GM21360 (cell line): ENCODE results near the gene TBC1D16.

Experiments
- ATAC-seq: cut with Tn5 transposase; IDR thresholded peaks from one replicate; pipeline ENCODE4 v1.9.1; 2021; ENCODE audit warnings: mild to moderate bottlenecking, moderate library complexity; ENCODE audit not compliant: unreplicated experiment

The TBC1D16 gene

DNA sequence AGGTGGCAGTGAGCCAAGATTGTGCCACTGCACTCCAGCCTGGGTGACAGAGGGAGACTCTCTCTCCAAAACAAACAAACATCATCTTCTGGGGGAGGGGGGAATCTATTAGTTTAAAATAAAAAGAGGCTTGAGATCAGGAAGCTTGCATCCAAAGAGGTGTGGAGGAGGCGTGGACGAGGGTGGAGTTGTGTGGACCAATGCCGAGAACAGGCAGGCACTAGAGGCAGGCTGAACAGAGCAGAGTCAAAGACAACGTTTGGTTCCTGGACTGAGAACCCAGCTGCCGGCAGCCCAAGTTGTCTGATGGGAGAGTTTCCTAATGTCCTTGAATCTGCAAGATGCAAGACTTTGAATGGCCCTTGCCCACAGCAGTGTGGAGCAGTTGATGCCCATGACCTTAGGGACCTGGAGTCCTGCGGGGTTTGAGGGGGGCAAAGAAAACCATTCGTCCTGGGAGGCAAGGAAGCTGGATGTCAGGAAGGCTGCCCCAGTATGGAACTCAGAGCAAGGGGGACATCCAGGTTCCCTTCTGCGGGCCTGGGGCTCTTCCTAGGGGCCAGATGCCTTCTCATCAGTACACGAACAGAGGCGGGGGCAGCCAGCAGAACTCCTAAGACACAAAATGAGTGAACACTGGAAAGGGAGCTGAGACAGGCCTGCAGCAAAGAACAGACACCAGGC is 9.2 kb downstream of the TBC1D16 start:
- ATAC-seq, result no peak

DNA sequence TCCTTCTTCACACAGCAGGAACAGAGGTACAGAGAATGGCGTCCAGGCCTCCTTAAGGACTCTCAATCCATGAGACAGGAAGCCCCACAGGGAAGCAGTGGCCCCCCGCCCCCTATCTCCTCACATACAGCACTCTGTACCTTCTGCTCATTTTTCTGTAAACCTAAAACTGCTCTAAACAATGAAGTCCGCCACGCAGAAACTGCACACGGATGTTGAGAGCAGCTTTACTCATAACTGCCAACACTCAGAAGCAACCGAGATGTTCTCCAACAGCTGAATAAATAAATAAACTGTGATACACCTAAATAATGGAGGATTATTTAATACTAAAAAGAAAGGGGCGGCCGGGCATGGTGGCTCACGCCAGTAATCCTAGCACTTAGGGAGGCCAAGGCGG is 9.9 kb downstream of the TBC1D16 start:
- ATAC-seq, result no peak

DNA sequence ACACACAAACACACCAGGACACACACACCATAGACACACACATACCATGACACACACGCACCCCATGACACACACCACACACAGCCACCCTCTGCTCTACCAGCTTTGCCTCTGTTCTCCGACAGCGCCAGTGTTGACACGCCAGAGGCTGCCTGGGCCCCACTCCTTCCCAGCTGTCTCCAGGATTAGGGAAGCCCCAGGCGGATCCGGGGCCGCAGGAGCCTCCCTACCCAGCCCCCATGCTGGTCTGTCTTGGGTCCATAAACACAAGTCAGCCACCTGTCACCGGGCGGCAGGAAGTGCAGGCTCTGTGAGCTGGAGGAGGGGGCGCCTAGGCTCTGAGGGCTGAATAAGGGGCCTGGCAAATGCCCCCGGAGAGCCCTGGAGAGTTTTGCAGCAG is 10.5 kb downstream of the TBC1D16 start:
- ATAC-seq, result no peak

DNA sequence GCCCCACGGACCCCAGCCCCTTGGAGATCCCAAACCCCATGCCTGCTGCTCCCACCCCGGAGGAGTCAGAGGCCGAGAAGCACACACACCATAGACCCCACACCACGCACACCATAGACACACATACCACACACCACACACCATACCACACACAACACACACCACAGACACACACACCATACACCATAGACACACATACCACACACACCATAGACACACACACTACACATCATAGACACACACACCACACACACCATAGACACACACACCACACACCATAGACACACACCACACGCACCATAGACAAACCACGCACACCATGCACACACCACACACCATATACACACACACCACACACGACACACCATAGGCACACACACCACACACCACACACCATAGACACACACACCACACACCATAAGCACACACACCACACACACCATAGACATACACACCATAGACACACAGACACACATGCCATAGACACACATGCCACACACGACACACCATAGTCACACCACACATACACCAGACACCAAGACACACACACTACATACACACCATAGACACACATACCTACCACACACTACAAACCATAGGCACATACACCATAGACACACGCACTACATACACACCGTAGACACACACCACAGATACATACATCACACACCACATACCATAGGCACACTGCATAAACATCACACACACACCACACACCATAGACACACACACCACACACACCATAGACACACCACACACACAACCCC is 11.3 kb downstream of the TBC1D16 start:
- no peak for ATAC-seq

DNA sequence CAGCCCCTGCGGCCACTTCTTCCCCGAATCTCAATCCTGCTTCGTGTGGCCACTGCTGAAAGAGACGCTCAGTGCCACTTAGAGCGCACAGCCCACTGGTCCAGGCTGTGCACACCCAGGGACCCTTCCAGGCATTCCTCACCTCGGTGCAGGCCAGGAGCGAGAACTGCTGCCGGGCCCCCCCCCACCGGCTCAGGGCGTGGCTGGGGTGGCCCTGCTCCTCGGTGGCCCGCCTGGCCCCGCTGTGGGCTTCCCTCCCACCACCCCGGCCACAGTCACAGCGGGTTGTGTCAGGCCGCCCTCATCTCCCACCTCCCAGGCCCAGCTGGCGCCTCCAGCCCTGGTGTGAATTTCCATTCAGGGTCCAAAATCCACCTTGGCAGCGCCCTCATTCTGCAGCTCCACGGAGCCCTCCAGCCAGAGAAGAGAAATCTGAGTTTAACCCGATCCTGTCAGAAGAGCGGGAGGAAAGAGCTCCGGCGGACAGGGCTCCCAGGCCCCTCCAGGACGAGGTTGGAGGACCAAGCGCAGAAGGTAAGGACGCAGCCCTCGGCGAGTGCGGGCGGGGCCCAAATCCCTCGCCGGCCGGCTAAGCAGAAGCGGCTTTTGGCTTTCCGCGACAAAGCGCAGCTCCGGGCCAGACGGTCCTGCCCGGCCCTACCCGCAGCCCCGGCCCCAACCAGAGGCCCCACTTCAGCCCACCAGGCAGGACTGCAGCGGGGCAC is 12.0 kb downstream of the TBC1D16 start:
- ATAC-seq, result no peak

DNA sequence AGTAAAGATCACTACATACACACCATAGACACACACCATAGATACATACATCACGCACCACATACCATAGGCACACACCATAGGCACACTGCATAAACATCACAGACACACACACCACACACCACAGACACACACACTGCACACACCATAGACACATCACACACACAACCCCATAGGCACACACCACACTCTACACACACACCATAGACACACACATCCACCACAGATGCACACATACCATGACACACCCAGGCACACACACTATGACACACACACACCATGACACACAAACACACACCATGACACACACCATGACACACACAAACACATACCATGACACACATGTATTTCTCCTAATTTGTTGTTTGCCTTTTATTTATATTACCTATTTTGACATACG is 14.1 kb downstream of the TBC1D16 start:
- no peak for ATAC-seq

DNA sequence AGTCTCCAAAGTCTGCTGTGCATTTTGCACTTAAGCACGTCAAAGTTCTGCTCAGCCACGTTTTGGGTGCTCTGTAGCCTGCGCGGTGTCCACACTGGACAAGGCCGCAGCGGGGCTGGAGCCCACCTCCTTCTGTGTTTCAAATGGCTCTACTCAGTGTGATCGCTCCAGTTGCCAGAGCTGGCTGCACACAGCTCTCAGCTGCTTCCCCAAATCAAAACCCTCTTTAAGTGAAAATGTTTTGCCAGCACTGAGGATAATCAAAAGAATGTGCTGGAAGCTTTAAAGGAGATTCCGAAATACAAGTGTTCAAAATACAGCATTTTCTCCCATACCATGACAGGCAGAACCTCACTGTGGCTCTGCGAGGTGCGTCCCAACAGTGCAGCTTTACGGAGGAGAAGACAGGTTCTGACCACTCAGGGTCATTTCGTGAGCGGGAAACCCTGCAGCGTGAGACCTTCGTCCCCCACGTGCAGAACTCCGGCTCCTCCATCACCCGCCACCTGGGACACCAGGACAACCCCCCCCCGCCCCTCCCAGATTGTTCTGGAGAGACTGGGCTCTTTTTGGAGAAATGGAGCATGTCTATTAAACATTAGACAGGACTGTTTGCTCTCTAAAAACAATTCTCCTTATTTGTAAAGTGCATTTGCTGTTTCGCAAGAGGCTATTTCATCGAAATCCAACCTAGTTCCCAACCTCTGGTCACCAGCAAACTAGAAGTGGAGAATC is 16.6 kb downstream of the TBC1D16 start:
- ATAC-seq, result no peak

DNA sequence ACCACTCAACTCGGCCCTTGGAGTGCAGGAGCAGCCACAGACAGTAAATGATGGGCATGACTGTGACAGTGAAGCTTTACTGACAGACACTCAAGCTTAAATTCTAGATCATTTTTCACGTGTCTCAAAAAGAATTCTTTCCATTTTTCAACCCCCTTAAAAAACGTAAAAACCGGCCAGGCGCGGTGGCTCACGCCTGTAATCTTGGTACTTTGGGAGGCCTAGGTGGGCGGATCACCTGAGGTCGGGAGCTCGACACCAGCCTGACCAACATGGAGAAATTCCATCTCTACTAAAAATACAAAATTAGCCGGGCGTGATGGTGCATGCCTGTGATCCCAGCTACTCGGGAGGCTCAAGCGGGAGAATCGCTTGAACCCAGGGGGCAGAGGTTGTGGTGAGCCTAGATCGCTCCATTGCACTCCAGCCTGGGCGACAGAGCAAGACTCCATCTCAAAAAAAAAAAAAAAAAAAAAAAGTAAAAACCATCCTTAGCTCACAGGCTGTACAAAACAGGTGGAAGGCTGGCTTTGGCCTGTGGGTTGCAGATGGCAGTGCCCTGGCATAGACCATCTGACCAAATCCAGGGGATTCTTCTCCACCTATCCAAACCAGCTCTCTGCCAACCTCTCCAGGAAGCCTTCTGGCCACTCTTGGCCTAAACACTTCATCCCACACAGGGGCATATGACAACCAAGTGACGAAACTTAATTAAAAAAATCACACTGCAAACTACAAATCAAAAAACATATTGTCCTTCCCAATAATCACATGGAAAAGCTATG is 18.3 kb downstream of the TBC1D16 start:
- ATAC-seq, result no peak

DNA sequence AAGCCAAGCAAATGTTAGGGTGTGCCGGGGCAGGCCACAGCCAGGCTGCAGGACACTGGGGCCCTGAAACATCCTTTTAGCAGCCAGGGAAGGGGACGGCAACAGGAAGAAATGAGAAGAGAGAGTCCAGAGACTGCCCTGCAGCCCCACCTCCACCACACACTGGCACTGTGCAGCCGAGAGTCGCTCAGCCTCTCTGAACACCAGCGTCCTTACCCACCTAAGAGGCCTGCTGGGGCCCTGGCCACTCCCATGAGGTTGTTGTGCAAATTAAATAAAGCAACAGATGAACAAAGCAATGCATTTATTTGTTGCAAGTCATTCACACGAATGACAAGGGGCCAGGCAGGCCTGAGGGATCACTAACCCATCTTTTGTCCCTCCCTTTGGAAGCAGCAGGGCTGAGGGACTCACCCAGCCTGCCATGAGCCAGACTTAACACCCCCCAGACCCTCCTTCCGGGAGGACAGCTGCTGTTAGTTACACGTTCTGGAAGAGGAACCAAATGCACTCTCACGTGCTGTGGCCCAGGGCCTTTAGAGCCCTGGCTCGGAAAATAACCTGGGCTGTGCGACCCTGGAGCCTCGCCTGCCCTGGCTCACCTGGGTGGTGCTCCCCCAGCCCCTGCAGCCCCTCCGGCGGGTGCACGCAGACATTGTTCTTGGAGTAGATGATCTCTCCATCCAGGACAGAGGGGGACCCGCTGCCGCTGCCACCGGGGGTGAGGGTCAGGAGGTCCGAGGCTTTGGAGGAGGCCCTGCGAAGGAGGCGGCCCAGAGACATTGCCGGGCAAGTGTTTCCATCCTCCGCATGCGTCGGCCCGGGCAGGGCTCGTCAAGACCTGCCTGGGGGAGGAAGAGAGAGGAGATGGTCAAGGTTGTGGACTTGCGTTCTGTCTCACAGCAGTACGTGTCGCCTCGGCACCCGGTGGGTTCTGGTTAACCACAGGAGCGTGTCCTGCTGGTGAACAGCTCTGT is 22.6 kb downstream of the TBC1D16 start:
- no peak for ATAC-seq

DNA sequence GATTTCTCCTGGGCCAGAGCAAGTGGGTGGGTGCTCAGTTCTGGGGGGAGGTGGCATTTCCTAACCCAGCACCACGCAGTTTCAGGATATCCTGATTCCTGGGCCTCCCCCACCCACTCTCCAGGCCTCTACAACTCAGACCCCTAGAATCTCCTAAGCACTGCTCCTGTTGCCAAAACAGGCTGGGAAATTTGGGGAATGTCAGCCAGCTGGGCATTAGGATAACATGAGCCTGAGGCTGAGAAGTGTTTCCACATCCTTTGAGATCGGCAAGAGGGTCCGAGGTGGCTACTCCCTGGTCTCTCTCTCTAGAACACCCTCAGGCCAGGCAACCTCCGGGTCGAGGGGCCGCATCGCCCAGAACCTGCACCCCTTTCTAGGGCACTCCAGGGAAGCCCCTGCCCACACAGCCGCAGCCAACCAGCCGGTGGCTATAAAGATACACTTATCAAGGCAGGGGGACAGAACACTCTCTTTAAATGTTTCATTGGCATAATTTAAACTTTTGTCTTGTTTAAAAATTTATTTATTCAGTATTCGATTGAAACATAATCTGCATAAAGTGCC is 23.6 kb downstream of the TBC1D16 start:
- ATAC-seq, result no peak

DNA sequence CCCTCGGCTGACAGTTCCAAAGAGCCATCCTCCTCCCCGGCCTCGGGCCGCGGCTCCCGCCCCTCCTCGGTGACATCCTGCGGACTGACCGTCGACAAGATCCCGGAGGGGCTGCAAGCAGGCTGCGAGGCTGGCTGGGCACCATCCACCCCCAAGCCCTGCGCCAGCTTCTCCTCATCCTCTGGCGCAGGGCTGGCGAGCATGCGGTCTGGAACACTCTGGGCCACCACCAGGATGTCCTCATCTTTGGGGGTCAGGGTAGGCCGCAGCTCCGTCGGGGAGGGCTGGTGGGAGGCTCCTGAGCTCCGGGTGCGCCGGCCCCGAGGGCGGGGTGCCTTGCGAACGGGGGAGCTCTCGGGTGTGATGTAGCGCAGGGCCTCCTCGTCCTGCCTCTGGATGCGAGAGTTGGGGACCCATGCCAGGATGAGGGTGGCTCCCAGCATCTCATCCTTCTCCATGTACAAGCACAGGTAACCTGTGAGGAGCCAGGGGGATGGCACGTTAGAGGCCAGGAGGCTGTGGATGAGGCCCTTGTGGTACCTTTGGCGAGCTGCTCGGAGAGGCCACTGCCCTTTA is 25.3 kb downstream of the TBC1D16 start:
- no peak for ATAC-seq

DNA sequence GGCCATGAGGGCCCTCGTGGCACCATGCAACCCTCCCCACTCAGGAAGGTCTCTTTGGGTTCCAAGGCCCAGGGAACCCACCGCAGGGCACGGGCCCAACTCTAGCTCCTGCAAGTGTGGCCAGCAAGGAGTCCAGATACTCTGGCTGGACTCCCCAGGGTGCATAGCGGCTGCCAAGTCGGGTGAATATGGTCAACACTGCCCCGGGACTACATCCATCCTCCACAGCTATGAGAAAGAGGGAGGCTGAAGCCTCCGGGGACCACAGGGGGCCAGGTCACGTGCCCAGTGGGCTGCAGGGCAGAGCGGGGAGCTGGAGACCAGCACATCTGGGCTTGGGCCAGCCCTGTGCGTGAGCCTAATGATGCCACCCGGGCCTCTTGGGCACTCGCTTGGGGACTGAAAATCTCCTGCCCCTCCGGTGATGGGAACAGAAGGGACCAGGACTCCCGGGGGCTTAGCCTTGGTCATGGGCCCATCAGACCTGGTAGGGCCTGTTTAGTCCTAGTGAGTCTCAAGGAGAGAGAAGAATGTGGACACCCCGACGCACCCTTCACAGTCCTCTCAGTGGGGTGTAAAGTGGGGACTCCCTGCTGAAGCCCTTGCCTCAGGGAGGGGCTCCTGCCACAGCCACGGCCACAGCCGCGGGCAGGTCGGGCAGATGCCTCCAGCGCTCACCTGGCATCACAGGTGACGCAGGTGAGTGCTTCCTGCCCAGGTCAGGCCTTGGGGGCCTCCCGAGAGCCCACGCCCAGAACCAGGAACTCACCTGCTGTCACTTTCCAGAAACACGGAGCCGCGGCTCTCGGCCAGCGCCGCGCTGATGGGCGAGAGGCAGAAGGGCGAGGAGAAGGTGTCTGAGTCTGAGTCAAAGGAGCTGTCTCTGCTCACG is 26.0 kb downstream of the TBC1D16 start:
- no peak for ATAC-seq

DNA sequence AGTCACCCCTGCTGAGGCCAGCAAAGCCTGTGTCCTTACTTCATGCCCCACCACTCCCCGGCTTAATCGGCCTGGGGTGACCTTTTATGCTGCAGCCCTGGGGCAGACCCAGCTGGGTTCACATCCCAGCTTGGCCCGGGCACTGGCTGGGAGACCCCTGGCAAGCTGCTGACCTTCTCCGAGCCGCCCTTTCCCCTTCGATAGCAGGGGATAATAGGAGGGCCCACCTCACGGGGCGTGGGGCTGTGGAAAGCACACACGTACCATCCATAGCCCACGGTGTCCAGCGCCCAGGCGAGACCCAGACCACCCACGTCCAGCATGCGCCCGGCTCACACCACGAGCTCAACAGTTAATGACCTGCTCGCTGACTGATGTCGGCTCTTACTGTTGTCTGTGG is 26.8 kb downstream of the TBC1D16 start:
- ATAC-seq, result no peak

DNA sequence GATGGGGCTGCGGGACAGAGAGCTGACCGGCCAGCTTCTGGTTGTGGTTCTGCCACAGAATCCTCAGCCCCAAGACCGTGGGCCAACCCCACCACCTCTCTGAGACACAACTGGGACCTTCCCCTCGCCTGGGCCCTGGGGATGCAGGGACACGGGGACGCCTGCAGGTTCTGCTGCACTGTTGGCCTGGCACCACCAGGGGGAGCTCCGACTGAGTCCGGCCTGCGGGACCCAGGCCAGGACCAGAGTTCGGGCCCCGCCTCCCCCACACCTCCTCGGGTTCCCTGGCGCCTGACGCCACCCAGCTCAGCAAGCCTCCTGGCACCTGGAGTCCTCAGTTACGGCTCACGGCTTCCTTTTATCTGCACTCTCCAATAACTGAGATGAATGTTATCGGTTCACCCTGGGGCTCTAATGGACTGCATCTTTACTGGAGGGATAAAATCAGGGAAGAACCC is 27.3 kb downstream of the TBC1D16 start:
- ATAC-seq, result no peak

DNA sequence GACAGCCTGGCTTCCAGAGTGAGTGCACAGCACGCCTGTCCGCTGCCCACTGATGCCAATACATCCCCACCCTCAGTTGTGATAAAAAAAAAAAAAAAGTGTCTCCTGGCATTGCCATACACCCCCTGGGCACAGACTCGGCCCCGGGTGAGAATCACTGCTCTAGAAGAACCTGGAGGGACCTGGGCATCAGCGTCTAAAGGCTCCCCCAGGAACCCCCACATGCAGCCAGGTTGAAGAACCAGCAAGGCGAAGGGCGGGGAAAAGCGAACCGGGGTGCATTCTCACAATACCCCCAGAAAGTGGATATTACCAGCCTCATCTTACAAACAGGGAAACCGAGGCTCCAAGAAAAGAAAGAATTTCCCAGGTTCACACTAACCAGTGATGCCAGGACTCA is 27.7 kb downstream of the TBC1D16 start:
- ATAC-seq, result no peak

DNA sequence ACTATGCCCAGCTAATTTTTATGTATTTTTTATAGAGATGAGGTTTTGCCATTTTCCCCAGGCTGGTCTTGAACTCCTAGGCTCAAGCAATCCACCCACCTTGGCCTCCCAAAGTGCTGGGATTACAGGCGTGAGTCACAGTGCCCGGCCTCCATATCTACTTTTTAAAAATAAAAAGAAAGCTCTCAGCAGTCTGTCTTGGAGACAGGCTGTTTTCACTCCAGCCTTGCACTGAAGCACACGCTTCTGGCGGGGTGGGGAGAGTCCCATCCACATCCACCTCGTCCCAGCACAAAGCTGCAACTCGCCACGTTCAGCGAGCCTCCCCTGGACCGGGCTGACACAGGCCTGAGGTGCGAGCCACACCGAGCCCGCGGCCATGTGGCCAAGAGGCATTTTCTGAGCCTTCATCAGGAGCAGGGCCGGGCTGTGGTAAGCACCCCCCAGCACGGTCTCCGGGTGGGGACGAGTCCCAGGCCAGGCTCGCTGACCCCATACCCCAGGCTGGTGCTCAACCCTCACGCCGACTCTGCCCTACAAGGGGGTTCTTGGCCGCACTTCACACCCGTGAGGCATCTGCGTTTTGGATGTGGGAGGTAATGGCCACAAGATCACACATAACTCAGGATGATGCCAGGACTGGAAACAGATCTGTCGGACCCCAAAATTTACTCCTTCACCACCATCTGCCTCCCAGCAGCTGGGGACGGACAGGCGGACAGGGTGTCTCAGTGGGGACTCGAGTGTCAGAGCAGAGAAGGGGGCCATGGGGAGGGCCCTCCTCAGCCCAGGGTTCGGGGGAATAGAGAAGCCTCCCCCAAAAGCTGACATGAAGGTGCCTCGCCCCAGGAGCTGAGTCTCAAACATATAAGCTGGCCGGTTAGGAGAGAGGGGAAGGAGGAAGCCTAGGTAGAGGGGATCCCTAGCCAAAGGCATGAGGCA is 28.6 kb downstream of the TBC1D16 start:
- no peak for ATAC-seq

DNA sequence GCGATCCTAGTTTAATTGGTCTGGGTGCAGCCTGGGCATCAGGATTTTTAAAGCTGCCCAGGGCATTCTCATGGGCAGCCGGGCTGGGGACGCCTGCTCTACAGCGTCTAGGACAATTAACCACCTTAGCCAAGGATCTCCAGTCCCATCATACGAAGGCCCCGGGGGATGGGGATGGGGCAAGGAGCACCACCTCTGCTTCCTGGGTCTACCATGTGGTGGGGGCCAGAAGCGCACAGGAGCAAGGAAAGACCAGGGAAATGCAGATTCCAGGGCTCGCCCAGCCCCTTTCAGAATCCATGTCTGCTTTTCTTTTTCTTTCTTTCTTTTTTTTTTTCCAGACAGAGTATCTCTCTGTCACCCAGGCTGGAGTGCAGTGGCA is 29.3 kb downstream of the TBC1D16 start:
- ATAC-seq, result no peak
